Lower leg skin (tissue), 4 donors: ENCODE data around the gene ERC2. TPM values are rescaled to one million over a fixed set of nuclear protein-coding genes. Genes with fewer than 3 reads are reported as not detected.

ENCODE experiments used
- DNase-seq, 2 donors: peaks; one replicate each; pipeline ENCODE4 v3.0.0-alpha.2; 2019; ENCODE audit warnings: low spot score in 2 of 2
- H3K4me3 ChIP-seq: fragments of 200-600 bp; sonication (generic); 2 replicates; pipeline ENCODE4 v1.5.1; 2017; ENCODE audit warnings: mild to moderate bottlenecking, low read depth; ENCODE audit not compliant: poor library complexity, severe bottlenecking
- POLR2A ChIP-seq, 2 donors: fragments of 450-650 bp; IDR thresholded peaks; one replicate each; pipeline ENCODE4 v1.6.1; 2016 to 2017; ENCODE audit warnings: antibody characterized with exemption in 2 of 2, mild to moderate bottlenecking in 1 of 2, moderate library complexity in 1 of 2
- WGBS, 2 donors: methylation state at CpG; one replicate each; pipeline ENCODE4 v1.1.5; 2018; 5-methylcytosine and 5-hydroxymethylcytosine counted together
- intact Hi-C: fragments of 100-400 bp; cut with DNase I; formaldehyde crosslinking; loops from one replicate; pipeline ENCODE4 v1.15.0; 2023; ENCODE audit warnings: low total_unique reads
- total RNA-seq, 4 donors: library from RNA; depleted of rRNA; stranded (reverse); fragments of >200 nt; gene quantifications; one replicate each; pipeline ENCODE4 v1.1.0, GENCODE V29; 2016
- TF ChIP-seq, protein P1 (sequence below), 3 donors: fragments of 450-650 bp; IDR thresholded peaks; one replicate each; pipeline ENCODE4 v1.5.1; 2016; ENCODE audit warnings: antibody characterized with exemption in 3 of 3, mild to moderate bottlenecking in 3 of 3, moderate library complexity in 2 of 3

Gene ERC2
- total RNA-seq, 4 donors from 2014 or later = 0.23 to 1.3 (median 0.42) TPM; not detected in 1

DNA sequence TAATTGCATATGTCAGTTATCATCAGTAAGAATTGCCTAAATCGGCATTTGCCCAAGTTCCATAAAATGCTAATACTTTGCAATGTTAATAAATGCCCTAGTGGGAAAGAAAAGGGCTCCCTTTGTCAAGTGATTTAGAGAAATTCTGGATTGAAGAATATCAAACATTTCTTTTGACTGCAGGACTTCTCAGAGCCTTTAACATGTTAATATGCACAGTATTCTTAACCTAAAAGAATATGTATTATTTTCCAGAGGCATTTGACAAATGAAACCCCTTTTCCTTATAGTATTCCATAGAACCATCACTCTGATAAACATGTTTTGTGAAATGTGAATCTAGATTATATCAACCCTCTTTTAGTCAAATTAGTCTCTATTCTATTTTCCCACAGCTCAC is 529.0 kb downstream of the ERC2 start:
- 88 to 95% methylated on average over 1 of the region's 1 CpG for WGBS, 2 donors
- intact Hi-C loops = no loop called here
- TF ChIP-seq, protein P1, sequence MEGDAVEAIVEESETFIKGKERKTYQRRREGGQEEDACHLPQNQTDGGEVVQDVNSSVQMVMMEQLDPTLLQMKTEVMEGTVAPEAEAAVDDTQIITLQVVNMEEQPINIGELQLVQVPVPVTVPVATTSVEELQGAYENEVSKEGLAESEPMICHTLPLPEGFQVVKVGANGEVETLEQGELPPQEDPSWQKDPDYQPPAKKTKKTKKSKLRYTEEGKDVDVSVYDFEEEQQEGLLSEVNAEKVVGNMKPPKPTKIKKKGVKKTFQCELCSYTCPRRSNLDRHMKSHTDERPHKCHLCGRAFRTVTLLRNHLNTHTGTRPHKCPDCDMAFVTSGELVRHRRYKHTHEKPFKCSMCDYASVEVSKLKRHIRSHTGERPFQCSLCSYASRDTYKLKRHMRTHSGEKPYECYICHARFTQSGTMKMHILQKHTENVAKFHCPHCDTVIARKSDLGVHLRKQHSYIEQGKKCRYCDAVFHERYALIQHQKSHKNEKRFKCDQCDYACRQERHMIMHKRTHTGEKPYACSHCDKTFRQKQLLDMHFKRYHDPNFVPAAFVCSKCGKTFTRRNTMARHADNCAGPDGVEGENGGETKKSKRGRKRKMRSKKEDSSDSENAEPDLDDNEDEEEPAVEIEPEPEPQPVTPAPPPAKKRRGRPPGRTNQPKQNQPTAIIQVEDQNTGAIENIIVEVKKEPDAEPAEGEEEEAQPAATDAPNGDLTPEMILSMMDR (IDR thresholded peaks at IDR 0.05) = no peak
- no peak for TF ChIP-seq POLR2A (IDR thresholded peaks at IDR 0.05)
- DNase-seq = no peak
- H3K4me3 ChIP-seq = no peak overlapping the region

DNA sequence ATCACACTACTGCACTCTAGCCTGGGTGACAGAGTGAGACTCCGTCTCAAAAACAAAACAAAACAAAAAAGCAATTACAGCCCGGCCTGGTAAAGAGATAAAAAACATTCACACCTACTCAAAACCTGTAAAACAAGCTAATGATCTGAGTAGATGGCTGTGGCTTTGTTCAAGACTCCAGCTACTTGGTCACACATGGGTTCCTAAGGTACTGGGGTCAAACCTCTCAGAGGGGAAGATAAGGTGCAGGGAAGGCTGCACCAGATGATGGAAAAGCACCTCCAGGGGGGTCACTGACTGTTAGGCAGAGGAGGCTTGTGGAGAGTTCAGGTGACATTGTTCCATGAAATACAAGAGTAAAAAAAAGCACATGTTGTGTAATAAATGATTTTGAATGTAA is 531.0 kb downstream of the ERC2 start:
- no peak for TF ChIP-seq POLR2A (IDR thresholded peaks at IDR 0.05)
- TF ChIP-seq, protein P1 (IDR thresholded peaks at IDR 0.05) = no peak
- 55 to 66% methylated on average over 2 of the region's 2 CpGs for WGBS, 2 donors
- H3K4me3 ChIP-seq = no peak overlapping the region
- intact Hi-C loops = no loop called here
- no peak for DNase-seq

DNA sequence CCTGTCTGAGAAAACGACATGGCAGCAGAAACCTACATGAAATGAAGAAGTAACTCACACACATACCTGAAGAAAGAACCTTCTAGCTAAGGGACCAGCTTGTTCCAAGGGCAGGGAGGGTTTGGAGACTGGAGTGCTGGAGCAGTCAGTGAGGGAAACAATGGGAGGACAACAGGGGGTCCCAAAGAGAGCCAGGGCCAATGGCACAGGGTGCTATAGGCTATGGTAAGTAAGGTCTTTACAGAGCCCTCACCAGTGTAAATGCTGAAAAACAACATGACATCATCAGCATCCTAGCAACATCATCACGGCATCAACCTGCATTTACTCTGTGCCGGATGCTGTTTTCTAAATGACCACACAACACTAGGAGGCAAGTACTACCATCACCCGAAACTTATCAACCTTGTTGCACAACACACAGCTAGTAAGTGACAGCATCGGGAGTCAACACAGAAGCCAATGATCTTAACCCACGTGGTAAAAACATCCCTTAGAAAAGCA is 531.7 kb downstream of the ERC2 start:
- 86% methylated on average over 6 of the region's 6 CpGs for WGBS, 2 donors

DNA sequence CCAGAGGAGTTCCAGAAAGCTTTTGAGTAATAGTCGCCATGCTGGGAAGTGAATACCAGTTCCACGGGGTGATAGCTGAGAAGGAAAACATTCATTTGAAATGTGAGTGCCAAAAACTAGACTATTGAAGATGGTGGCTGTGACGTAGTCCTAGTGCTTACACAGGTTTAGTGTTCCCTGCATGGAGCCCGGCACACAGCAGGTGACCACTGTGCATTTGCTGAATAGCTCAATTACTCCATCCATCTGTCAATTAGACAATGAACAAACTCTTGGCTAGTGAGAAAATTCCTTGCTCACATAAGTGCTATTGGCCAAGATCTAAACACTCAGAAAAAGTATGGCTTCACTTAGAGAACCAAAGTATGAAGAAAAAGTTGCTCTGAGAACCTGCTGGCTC is 533.0 kb downstream of the ERC2 start:
- intact Hi-C loops = no loop called here
- no peak overlapping the region for H3K4me3 ChIP-seq
- WGBS, 2 donors = 84 to 88% methylated on average over 4 of the region's 4 CpGs
- TF ChIP-seq, protein P1 (IDR thresholded peaks at IDR 0.05) = no peak
- TF ChIP-seq POLR2A (IDR thresholded peaks at IDR 0.05) = no peak
- no peak for DNase-seq

More for the DNA sequence above, 531.7 kb downstream of the ERC2 start:
- DNase-seq = no peak
- no peak overlapping the region for H3K4me3 ChIP-seq
- TF ChIP-seq, protein P1 (IDR thresholded peaks at IDR 0.05) = no peak
- no peak for TF ChIP-seq POLR2A (IDR thresholded peaks at IDR 0.05)
- intact Hi-C loops = no loop called here

DNA sequence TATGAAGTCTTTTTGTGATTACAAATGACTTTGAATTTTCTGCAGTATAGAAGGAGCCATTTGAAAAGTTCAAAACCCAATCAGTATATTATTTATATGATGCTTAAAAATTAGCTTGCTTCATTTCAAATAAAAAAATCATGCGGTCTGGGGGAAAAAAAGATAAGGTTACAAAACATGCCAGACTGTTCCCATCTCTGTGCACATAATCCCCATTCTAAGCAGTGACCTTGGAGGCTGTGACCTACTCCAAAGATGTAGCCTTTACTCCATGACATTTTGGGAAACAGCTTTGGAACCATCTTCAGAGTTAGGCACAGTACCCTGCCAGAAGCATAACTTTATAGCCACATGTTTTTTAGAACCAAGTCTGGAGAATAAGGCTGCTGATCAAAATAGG is 533.5 kb downstream of the ERC2 start:
- WGBS, 2 donors = 88 to 91% methylated on average over 1 of the region's 1 CpG
- H3K4me3 ChIP-seq = no peak overlapping the region
- DNase-seq = no peak
- intact Hi-C loops = no loop called here
- TF ChIP-seq, protein P1 (IDR thresholded peaks at IDR 0.05) = no peak
- no peak for TF ChIP-seq POLR2A (IDR thresholded peaks at IDR 0.05)
